ENCODE measurements around the gene NAA15.
"Not testable (repeated sequence)": the region's sequence is repeated elsewhere in the genome, so short reads cannot be mapped to it uniquely, and the experiment has no call there.

Gene NAA15

GRCh38 chr4:139368998-139369397 lies 67.7 kb downstream of the NAA15 start:
- no peak for DNase-seq

DNA sequence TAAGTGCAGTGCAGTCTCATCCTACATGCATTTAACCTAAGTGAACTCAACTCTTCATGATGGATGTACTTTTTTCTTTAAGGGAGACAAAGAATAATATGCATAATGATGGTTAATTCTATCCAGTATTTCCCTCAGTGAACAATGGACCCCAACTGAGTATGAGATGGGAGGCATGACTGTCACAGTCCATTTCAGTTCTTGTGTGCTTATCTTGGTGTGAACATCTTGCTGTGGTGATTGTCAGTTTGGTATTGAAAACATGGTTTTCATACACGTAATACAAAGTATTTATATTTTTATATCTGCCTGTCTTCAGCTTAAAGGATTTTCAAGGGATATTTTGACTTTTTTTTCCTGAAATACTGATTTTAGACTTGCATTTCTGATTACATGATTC lies 72.9 kb downstream of the NAA15 start:
- no peak for DNase-seq

GRCh38 chr4:139386421-139386820 lies 85.1 kb downstream of the NAA15 start:
- no peak for DNase-seq

DNA sequence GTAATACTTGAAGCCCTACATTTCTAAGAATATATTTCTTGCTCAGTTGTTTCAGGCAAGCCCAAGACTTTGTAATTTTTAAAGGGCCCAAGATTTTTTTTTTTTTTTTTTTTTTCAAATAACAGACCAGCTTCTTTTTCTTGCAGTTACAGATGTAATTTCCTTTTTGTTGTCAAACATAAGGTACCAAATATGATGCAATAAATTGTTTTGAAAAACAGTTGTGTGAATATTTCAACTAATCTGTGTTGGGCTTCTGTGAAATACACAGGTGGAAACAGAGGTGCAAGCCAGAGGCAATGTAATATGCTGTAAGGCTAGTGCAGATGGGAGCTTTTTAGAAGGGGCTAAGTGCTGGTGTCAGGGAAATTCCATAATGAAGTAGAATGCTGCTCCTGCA lies 87.8 kb downstream of the NAA15 start:
- no peak for DNase-seq

DNA sequence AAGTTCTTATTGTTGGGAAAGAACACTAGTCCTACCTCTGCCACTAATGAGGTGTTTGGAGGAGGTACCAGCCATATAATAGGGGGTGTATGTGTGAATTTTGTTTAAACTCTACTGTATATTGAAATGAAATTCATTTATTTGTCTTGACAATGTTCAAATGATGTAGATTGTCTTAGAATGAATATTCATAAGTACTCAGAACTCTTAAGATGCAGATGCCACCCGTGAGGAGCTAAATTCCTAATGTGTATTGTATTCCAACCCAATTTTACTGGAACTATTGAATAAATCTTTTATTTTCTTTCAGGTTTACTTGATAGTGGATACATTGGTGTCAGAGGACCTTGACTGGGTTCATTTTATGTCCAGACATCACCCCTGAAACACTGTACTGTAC lies 88.7 kb downstream of the NAA15 start:
- DNase-seq = no peak

GRCh38 chr4:139391731-139392130 lies 90.4 kb downstream of the NAA15 start:
- no peak for DNase-seq

DNA sequence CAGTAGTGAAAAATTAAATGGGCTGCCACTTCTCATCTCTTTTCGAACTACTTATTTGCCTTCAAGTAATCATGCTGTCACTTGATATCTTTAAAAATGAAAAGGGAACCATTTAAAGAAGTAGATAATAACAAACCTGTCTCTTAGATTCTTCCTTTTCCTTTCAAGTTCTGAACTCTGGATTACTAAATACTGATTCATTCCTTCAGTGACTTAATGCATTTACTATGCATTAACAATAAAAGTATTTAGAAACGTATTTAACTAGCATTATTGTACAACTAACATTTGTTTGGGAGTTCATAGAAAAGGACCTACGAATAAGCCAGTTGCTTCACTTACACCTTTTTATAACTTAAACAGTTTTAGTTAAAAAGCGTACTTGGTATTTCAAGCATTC lies 91.5 kb downstream of the NAA15 start:
- no peak for DNase-seq

DNA sequence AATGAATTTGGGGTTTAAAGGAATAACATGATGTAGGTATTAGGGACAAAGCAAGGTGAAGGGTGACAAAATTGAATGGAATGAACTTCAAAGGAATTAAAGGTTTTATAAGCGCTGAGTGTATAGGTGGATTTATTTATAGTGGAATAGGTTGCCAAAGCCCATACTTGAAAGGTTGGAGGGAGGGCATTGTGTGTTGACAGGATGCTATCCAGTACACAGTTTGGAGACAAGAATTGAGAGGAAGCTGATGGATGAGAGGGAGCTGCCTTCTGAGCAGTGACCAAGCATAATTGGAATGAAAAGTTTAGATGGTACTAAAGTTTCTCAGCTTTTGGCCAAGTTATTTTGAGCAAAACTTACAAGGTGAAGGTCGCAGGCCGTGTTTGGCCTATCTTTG lies 100.1 kb downstream of the NAA15 start:
- no peak for DNase-seq

- DNase-seq = no peak
These were observed 101.1 kb downstream of the NAA15 start for GRCh38 chr4:139402436-139402835.

DNA sequence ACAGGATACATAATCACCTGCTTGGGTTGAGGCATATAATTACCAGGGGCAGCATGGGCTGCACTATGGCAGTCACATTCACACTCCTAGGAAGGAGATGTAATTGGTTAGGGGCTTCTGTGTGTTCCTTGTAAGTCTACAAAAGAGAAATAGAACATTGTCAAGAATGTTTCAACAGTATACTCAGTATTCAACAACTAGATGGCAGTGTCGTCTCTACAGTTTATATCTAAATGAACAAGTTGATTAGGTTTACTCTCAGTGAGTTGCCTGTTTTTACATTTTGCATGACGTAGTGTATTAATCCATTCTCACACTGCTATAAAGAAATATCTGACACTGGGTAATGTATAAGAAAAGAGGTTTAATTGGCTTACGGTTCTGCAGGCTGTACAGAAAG lies 102.2 kb downstream of the NAA15 start:
- DNase-seq = no peak

DNA sequence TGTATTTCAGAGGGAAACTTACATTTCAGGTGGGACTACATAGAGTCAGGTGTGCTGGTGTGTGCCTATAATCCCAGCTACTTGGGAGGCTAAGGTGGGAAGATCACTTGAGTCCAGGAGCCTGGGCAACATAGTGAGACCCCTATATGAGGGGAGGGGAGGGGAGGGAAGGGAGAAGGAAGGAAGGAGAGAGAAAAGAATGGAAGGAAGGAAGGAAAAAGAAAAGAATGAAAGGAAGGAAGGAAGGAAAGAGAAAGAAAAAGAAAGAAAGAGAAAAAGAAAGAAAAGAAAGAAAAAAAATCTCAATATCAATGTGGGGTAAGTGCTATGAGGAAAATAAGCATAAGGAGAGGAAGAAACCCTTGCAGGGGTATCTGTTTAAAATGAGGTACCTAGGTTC lies 109.0 kb downstream of the NAA15 start:
- DNase-seq = no peak

- not testable (repeated sequence) for DNase-seq
These were observed 113.4 kb downstream of the NAA15 start for GRCh38 chr4:139414671-139415210.

GRCh38 chr4:139416073-139416673 lies 114.9 kb downstream of the NAA15 start:
- peak in 1 of 2 experiments; percentile 44 for DNase-seq

- no peak for DNase-seq
These were observed 118.1 kb downstream of the NAA15 start for GRCh38 chr4:139419388-139419914.

DNA sequence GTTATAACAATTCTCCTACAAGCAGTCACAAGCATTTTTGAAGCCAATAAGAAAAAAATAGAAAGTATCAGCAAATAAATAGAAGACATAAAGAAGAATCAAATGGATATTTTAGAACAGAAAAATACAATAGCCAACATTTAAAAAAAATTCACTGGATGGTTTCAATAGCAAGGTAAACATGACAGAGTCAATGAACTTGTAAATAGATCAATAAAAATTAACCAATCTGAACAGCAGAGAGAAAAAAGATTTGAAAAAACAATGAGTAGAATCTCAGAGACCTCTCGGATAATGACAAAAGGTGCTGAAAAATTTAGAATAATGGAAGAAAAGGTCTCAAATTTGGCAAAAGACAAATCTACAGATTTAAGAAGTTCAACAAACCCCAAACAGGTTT lies 119.3 kb downstream of the NAA15 start:
- DNase-seq = no peak

GRCh38 chr4:139436122-139436521 lies 134.8 kb downstream of the NAA15 start:
- DNase-seq = no peak

DNA sequence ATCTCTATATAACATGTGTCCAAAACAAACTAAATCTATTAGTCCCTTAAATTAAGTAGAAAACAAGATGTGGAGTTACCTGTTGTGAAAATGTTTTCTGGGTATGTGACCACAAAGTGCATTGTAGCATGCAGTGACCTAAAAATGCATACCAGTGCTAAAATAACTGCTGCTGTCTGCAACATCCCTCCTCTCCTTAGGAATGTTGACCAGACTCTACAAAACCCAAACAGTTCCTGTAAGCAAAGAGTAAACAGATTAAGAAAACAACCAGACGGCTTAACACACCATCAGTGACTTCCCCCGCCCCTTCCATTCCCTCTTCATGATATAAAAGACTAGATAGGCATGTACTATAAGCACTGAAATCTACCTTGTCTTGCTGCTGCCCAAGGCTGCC lies 136.8 kb downstream of the NAA15 start:
- DNase-seq = no peak

DNA sequence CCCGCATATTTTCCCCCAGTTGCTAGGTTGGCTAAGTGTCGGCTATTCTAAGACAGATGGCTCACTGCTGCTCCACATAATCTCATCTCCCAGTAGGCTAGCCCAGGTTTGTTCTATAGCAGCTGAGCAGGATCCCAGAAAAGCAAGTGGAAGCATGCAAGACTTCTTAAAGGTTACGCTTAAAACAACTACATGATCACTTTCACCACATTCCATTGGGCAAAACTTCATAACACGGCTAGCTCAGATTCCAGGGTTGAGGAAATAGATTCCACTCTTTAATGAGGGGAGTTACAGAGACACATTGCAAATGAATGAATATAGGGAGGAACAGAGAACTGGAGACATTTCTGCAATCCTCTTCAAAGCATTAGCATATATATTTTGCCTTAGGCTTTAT lies 139.7 kb downstream of the NAA15 start:
- no peak for DNase-seq

- DNase-seq = no peak
These were observed 142.4 kb downstream of the NAA15 start for GRCh38 chr4:139443661-139444060.

DNA sequence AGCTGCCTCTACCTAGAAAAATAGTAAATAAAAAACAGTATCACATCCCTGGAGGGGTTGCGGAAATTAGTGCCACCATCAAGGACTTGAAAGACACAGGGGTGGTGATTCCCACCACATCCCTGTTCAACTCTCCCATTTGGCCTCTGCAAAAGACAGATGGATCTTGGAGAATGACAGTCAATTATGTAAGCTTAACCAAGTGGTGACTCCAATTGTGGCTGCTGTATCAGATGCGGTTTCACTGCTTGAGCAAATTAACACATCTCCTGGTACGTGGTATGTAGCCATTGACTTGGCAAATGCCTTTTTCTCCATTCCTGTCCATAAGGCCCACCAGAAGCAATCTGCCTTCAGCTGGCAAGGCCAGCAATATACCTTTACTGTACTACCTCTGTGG lies 143.6 kb downstream of the NAA15 start:
- DNase-seq = not testable (repeated sequence)

DNA sequence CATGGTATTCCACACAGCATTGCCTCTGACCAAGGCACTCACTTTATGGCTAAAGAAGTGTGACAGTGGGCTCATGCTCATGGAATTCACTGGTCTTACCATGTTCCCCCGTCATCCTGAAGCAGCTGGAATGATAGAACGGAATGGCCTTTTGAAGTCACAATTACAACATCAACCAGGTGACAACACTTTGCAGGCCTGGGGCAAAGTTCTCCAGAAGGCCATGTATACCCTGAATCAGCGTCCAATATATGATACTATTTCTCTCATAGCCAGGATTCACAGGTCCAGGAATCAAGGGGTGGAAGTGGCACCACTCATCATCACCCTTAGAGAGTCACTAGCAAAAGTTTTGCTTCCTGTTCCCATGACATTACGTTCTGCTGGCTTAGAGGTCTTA lies 145.8 kb downstream of the NAA15 start:
- not testable (repeated sequence) for DNase-seq

DNA sequence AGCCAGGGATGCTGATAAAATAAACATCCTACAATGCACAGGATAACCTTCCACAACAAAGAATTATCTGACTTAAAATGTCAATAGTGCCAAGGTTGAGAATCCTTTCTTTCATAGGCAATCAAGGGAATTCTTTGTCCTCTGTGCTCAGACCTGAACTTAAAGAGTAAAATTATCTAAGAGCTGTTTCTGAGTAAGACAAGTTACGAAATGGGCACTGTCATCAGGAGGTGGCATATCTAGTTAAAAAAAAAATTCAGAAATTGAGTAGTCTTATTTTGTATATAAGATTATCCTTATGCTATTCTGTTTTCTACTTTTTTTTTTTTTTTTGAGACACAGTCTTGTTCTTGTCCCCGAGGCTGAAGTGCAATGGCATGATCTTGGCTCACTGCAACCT lies 149.3 kb downstream of the NAA15 start:
- DNase-seq = no peak

GRCh38 chr4:139451997-139452396 lies 150.7 kb downstream of the NAA15 start:
- DNase-seq = no peak

- peak; percentile 68 to 77 for DNase-seq
These were observed 151.7 kb downstream of the NAA15 start for GRCh38 chr4:139453041-139453370.
